NCI-H748 (cell line): ENCODE measurements around the gene RMDN2.
"Not testable (repeated sequence)": the region's sequence is repeated elsewhere in the genome, so short reads cannot be mapped to it uniquely, and the experiment has no call there.

ENCODE experiments used
- DNase-seq: peaks from one replicate; lab custom pipeline; 2025; ENCODE audit not compliant: unreplicated experiment; lab: John Stamatoyannopoulos, UW

Gene RMDN2

GRCh38 chr2:37928377-37928776 lies 3.3 kb downstream of the RMDN2 start:
- DNase-seq: no peak

GRCh38 chr2:37930392-37930791 lies 5.3 kb downstream of the RMDN2 start:
- not testable (repeated sequence) for DNase-seq

GRCh38 chr2:37932873-37933272 lies 7.8 kb downstream of the RMDN2 start:
- not testable (repeated sequence) for DNase-seq

GRCh38 chr2:37934591-37935513 lies 9.8 kb downstream of the RMDN2 start:
- DNase-seq: no peak

GRCh38 chr2:37937568-37937967 lies 12.5 kb downstream of the RMDN2 start:
- DNase-seq: not testable (repeated sequence)

GRCh38 chr2:37941267-37941666 lies 16.2 kb downstream of the RMDN2 start:
- not testable (repeated sequence) for DNase-seq

- DNase-seq: no peak
Measured at GRCh38 chr2:37944268-37944667, 19.2 kb downstream of the RMDN2 start.

GRCh38 chr2:37947306-37947705 lies 22.2 kb downstream of the RMDN2 start:
- no peak for DNase-seq

- DNase-seq: peak; percentile 76
Measured at GRCh38 chr2:37962018-37962739, 37.1 kb downstream of the RMDN2 start.

- DNase-seq: peak; percentile 13
Measured at GRCh38 chr2:37962740-37963121, 37.6 kb downstream of the RMDN2 start.

GRCh38 chr2:37963901-37964300 lies 38.8 kb downstream of the RMDN2 start:
- DNase-seq: not testable (repeated sequence)

GRCh38 chr2:37966326-37966725 lies 41.2 kb downstream of the RMDN2 start:
- no peak for DNase-seq

GRCh38 chr2:37969731-37970130 lies 44.6 kb downstream of the RMDN2 start:
- DNase-seq: no peak

GRCh38 chr2:37971971-37972370 lies 46.9 kb downstream of the RMDN2 start:
- DNase-seq: no peak

- no peak for DNase-seq
Measured at GRCh38 chr2:37973615-37974353, 48.7 kb downstream of the RMDN2 start.

GRCh38 chr2:37975808-37976207 lies 50.7 kb downstream of the RMDN2 start:
- no peak for DNase-seq

- no peak for DNase-seq
Measured at GRCh38 chr2:37976411-37976810, 51.3 kb downstream of the RMDN2 start.

- peak; percentile 47 for DNase-seq
Measured at GRCh38 chr2:37982147-37982582, 57.1 kb downstream of the RMDN2 start.

- DNase-seq: no peak
Measured at GRCh38 chr2:37982847-37983246, 57.8 kb downstream of the RMDN2 start.

- no peak for DNase-seq
Measured at GRCh38 chr2:37983719-37984118, 58.6 kb downstream of the RMDN2 start.

- DNase-seq: no peak
Measured at GRCh38 chr2:37984176-37984575, 59.1 kb downstream of the RMDN2 start.
